SIG-M5 treated with dmso at 0.1 percent for 504 hours (cell line): ENCODE results near the gene ANP32E.
A peak's percentile ranks its signal among the peaks of the same experiment; 100 is the strongest.
"Not testable (repeated sequence)": the region's sequence is repeated elsewhere in the genome, so short reads cannot be mapped to it uniquely, and the experiment has no call there.

Source experiments
- DNase-seq: peaks from one replicate; lab custom pipeline; 2025; ENCODE audit not compliant: unreplicated experiment; lab: John Stamatoyannopoulos, UW

ANP32E gene

DNA sequence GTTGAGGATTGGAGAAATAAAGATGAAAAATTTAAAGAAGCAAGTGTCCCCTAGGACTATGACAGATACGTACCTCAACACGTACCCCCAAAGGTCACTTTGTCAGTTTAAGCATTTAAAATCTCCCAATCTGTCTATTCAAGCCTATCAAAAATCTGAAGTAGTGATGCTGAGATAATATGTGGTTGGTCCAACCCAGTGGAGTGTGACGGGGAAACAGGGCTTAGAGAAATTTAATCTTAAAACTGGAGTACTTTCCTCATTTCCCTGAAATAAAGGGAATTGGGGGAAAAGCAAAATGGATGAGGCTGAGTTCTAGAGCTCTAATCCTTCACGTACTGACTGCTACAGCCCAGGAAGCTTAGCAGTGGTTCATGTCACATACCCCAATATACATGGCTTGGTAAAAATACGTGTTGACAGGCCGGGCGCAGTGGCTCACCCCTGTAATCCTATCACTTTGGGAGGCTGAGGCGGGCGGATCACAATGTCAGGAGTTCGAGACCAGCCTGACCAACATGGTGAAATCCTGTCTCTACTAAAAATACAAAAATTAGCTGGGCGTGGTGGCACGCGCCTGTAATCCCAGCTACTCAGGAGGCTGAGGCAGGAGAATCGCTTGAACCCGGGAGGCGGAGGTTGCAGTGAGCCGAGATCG lies 21.7 kb downstream of the ANP32E start:
- not testable (repeated sequence) for DNase-seq

DNA sequence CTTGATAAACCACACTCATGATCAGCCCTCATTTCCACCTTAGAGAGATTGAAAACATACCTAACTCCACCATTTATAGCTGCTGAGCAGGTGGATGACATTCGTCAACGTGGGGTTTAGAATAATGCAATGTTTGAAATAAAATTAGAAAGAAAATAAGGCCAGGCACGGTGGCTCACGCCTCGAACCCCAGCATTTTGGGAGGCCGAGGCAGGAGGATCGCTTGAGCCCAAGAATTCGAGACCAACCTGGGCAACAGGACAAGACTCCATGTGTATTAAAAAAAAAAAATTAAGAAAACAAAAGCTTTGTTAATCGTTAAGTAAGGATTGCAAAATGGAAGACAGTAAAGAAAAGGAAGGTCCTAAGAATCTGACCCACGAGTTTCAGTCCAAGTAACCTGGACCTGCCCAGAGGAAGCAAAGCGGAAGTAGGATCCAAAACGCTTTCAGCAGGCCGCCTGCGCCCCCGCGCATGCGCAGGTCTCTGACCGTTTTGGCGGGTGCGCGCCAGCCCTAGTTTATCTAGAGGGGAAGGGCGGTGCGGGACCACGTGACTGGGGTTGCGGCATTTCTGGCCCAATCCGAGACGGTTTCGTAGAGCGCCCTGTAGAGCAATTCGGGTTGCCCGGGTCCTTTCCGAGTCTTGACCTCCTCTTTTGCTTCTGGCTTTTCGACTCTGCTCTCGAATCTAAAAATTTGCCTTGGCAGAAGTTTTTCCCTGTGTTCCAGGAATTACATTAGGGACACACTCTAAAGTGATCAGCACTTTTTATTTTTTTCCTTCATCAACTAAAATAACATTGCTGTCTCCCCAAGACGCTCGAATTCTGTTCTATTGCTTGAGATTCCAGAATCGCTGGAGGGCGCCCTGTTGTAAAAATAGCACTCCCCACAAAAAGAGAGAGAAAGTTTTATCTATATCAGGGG lies 22.5 kb downstream of the ANP32E start:
- peak; percentile 99 for DNase-seq

DNA sequence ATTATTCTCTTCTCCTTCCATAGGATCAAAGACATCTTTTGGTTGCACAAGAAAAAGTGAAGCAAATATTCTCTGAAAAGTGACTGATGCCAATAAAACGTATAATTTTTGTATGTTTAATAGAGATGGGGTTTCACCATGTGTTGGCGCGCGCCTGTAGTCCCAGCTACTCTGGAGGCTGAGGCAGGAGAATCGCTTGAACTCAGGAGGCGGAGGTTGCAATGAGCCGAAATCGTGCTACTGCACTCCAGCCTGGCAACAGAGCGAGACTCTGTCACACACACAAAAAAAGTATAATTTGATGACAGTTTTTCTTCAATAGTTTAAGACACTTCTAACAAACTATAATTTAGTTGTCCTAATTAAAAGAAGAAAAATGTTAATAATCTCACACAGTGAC lies 23.8 kb downstream of the ANP32E start:
- no peak for DNase-seq

DNA sequence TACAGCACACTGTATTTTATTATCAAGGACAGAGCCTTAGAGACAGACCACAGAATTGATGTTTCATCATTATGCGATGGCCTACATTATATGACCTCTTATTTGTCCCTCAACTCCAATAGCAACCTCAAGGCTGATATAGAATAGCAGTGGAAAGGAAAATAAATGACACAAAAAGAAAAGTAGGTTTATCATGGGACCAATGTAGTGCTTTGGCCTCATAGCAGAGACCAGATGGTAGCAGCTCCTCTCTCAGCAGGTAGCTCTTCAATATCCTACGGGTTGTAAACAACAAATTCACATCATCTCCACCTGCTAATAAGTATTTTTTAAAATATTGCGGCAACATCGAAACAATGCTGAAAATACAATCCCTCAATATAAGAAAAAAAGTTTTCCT lies 25.2 kb downstream of the ANP32E start:
- DNase-seq = no peak

DNA sequence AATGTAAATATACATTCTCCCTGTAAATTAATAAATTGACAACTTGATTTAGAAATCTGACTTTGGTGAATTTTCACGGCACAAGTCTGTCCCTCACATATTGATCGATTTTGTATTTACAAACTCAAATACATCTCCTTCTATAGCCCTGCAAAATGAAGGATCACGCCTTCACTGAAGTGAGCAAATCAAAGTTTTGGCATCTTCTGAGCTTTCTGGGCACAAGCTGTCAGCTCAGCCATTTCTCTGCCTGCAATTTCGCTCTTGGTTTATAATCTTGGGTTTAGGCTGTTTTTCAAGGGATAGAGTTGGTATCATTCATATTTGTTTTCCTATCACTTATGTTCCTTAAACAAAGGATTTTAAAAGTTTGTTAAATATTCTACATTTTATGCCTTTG lies 25.8 kb downstream of the ANP32E start:
- no peak for DNase-seq

DNA sequence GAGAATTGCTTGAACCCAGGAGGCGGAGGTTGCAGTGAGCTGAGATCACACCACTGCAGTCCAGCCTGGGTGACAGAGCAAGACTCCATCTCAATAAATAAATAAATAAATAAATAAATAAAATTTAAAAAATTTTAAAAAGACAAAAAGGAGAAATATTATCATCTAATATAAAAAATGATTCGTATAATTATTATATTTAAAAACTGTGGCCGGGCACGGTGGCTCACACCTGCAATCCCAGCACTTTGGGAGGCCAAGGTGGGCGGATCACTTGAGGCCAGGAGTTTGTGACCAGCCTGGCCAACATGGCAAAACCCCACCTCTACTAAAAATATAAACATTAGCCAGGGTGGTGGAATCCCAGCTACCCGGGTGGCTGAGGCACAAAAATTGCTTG lies 27.5 kb downstream of the ANP32E start:
- not testable (repeated sequence) for DNase-seq

DNA sequence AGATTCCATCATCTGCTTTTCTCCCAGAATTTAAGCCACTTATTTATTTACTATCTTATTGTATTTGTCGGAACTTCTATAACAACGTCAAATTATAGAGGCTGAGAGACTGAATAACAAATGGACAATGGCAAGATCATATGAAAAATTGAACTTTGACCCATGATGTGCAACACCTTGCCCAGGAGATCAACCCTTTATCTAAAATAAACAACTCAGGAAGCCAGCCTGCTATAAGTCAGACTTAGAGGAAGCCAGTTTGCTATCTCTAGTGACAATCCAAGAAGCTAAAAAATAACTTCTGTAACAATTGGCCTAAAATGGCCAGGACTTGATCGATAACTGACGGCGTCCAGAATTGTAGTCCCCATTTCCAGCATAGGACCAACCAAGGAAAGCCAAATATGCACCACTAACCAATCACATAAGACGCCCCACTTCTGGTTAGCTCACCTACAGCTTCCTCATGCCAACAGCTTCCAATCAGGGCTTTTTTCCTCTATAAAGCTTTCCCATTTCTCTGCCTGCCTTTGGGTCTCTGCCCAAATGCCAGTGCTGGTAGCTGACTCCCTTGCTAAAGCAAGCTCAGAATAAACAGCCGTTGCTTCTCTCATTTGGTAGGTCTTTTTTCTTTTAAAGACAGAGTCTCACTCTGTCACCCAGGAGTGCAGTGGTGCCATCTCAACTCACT lies 28.5 kb downstream of the ANP32E start:
- DNase-seq = no peak

DNA sequence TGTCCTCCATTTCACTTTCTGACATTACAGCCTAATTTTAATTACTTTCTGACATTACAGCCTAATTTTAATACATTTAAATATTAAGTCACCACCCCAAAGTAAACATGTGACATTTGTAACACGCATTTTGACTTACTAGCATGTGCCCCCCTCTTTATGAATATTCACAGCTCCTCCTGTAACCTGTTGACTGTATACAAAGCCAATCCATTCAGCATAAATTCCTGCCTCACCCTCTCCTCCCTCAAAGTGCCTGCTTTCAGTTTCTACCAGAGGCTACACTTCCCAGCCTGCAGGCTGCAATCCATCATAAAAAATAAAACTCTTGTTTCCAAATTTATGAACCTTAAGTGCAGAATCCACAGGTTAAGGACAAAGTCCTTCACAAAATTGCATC lies 39.5 kb downstream of the ANP32E start:
- no peak for DNase-seq

DNA sequence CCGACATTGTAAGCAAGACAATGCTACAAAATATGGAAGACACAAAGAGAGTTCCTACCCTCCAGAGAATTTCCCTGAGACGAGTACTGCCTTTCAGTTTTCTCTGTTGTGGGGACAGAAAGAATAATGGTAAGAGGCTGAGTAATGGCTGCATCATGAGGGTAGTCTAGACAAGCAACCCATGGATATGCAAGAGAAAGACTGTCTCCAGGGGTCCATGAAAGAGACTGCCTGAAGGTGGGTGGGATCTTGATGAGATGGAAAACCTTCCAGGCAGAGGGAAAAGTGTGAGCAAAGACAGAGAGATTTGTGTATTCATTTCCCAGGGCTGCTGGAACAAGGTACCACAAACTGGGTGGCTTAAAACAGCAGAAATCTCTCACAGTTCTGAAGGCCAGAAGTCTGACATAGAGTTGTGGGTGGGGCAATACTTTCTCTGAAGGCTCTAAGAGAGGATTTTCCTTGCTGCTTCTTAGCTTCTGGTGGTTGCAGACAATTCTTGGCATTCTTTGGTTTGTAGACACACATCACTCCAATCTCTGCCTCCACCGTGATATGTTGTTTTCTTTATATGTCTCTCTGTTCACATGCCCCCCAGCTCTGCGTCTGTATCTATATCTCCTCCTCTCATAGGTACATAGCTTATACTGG lies 41.4 kb downstream of the ANP32E start:
- no peak for DNase-seq

DNA sequence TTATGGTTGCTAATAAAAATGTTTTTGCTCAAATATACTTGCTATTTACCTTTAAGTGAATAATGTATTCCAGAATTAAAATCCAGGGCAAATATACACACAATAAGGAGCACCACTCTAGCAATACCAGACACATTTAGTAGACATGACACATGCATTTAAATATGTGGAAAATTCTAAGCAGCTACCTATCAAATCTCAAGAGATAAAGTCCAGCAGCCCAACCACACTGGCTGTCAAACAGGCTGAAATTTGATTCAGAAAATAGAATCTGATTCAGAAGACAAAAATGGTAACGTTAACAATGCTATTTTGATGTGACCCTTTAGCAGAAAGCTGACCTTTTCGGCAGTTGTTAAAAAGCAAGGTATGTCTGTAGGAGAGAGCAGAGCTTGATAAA lies 43.9 kb downstream of the ANP32E start:
- no peak for DNase-seq

DNA sequence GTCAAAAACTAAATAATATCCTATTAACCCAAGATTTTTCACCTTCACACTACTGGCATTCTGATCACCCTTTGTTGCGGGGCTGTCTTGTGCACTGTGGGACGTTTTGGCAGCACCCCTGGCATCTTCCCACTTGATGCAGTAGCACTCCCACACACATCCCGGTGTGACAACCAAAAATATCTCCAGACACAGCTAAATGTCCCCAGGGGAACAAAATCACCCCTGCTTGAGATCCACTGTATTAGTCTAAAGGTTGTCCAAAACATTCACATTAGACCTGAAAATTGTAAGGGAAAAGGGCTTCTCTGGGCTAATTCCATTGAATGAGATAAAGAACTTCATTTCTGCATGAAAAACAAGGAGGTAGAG lies 48.4 kb downstream of the ANP32E start:
- no peak for DNase-seq

DNA sequence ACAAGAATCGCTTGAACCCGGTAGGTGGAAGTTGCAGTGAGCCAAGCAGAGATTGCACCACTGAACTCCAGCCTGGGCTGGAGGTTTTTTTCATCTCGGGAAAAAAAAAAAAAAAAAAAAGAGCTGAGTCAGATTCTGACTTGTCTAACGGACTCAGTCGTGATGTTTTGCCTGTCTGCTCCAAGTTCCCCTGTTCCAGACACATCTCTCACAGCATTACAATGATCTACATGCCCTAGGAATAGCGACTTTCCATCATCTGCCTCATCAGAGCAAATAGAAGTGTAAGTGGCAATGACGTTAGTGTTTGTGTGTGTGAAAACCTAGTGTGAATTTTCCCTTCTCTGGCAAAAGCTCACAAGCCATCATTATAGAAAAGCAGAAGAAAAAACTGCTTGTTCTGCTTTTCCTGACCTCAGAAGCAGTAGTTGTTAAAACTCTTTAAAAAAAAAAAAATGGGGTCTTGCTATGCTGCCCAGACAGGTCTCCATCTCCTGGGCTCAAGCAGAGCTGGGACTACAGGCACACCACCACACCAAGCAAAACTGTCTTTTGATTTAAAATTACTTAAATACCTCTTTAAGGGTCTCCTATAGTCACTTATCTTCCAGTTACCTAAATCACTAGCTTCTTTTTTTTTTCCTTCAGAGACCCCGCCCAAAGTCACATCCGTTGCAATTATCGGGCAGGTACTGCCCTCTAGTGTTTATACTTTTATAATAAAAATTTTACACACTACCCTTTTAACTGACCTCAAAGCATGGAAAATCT lies 48.9 kb downstream of the ANP32E start:
- peak; percentile 85 for DNase-seq

DNA sequence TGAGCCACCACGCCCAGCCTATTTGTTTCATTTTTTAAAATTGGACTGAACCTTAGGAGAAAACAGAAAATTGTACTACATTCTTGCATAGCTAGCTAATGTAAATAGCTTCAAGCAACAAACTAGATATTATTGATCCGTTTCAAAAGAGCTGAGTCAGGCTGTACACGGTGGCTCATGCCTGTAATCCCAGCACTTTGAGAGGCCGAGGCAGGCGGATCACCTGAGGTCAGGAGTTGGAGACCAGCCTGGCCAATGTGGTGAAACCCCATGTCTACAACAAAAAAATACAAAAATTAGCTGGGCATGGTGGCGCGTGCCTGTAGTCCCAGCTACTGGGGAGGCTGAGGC lies 49.5 kb downstream of the ANP32E start:
- DNase-seq = not testable (repeated sequence)

DNA sequence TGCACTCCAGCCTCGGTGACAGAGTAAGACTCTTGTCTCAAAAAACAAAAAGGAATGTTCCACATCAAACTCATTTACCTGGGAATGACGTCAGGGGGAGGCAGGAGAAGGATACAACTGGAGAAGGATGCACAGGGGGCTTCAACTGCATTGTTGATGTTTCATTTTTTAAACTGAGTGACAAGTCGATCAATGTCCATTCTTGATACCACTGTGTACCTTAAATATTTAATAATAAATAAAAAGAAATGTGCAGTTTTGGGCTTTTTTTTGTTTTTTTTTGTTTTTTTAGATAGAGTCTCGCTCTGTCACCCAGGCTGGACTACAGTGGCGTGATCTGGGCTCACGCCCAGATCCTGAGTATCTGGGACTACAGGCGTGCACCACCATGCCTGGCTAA lies 50.4 kb downstream of the ANP32E start:
- DNase-seq = no peak

DNA sequence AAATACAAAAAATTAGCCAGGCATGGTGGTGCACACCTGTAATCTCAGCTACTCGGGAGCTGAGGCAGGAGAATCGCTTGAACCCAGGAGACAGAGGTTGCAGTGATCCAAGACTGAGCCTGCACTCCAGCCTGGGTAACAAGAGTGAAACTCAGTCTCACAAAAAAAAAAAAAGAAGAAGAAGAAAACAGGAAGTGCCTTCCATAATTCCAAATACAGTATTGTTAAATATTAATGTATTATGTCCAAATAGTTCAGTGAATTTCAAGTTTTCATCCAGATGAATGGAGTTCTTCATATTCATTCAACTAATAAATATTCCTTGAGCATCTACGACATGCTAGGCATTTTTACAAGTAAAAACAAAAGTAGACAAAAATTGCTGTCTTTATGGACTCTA lies 52.9 kb downstream of the ANP32E start:
- no peak for DNase-seq

DNA sequence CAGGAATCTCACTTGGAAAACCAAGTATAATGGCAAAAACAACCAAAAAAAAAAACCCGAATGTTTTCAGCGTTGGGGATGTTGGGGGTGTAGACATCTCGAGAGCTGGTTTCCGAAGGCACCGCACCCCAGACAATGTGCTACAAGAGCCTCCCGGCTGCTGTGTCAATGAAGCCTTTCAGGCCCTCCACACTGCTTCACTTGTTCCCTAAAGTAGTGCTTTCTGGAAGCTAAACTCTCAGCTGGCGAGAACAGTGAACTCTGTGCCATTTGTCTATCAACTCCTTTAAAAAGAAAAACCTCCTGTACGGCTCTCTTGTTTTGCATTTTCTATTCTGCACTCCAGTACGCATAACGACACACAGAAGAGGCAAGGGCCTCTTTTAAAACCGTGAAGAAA lies 53.7 kb downstream of the ANP32E start:
- no peak for DNase-seq

DNA sequence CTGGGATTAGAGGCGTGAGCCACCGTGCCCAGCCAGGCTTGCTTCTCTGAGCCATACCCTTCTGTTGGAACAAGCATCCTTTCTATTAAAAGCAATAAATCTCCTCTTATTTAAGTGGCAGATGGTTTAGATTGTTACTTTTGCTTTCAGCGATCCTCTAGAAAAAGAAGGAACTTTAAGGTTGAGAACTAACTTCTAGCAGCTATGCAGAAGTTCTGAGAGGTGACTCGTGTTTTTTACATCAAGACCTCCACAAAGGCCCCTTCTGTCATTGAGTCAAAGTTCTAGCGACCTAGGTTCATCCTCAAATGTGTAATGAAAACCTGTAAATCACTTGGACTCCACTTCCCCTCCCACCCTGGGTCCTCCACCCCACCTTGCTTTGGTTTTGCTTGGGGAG lies 55.4 kb downstream of the ANP32E start:
- no peak for DNase-seq

DNA sequence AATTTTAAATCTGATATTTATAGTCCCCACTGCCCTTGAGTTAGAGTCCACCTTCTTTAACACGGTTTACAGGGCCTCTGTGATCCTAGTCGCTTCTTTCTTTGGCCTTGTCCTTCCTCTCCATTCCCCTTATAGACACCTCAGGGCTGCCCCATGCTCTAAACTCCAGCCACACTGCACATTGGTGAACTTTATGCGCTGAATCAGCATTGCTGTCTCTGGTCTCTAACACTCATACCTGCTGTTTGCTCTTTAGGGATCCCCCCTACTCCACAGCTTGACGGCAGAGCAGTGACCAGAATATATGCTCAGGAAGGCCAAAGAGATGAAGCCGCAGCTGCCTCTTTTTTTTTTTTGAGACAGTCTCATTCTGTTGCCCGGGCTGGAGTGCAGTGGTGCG lies 56.0 kb downstream of the ANP32E start:
- DNase-seq = no peak

DNA sequence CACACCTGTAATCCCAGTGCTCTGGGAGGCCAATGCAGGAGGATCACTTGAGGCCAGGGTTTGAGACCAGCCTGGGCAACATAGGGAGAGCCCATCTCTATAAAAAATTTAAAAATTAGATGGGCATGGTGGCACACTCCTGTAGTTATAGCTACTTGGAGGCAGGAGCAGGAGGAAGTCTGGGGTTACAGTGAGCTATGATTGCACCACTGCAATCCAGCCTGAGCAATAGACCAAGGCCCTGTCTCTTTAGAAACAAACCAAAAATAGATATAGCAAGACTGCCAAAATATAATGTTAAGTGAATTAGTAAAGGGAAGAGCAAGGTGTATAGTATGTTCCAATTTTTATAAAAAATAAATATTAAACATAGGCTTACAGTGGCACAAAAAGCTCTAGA lies 57.4 kb downstream of the ANP32E start:
- DNase-seq = peak; percentile 91

DNA sequence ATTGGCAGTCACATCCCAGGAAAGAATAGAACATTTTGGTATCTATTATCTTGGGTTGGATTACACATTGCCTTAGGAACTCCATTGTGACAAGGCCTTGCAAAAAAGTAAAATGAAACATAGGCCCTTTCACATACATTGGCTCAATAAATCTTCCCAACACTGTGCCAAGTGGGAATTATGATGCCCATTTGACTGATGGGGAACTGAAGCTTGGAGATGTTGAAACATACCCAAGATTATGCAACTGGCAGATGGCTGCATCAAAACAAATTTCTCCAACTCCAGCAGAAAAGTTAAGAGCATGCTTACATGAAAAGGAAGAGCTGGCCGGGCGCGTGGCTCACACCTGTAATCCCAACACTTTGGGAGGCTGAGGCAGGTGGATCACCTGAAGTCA lies 59.3 kb downstream of the ANP32E start:
- peak; percentile 60 for DNase-seq

DNA sequence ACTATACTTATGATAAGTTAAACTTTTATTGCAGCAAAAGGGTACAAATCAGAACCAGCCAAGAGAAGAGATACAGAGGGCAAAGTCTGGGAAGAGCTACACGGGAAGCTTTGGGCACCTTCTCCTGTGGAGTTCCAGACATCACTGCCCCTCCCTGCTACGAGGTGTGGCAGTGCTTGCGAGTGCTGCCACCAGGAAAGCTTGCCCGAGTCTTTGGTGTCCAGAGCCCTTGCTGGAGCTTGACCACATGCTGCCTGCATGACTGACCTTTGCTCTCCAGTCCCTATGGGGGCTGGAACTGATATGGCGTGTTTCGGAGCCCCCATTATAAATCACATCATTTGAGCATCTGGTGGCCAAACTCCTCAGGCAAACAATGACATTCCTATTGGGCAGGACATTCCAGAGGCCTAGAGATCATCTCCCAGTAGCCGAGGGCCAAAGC lies 62.7 kb downstream of the ANP32E start:
- no peak for DNase-seq
